GM13977 (cell line): Measurements from ENCODE around the gene PHF23.

Source experiments
- DNase-seq: peaks from one replicate; pipeline ENCODE4 v3.0.0; 2012; ENCODE audit warnings: low spot score
- CTCF ChIP-seq: IDR thresholded peaks from 2 replicates; pipeline ENCODE4 v1.5.1; 2012; ENCODE audit warnings: mild to moderate bottlenecking, control low read depth; ENCODE audit not compliant: insufficient read depth; ENCODE audit errors: extremely low read depth, missing control alignments
- in situ Hi-C: fragments of 300-500 bp; cut with MboI; formaldehyde crosslinking; loops from one replicate; pipeline ENCODE4 v1.12.0; 2022; ENCODE audit warnings: low sequenced_read_pairs, low pct_unique_long_range_greater_than_20kb, mixed read lengths, inconsistent platforms; ENCODE audit not compliant: unreplicated experiment

The PHF23 gene

GRCh38 chr17:7242717-7243452 lies 3.6 kb upstream of the PHF23 start:
- TF ChIP-seq CTCF: peak; percentile 19
- peak; percentile 91 for DNase-seq
- in situ Hi-C loops: no loop called here

- in situ Hi-C loops: no loop called here
- no peak for TF ChIP-seq CTCF
- peak; percentile 88 for DNase-seq
Observed at GRCh38 chr17:7241783-7242716, 2.8 kb upstream of the PHF23 start, which contains the start of gene GABARAP. Gene GABARAP, minus strand, starts transcription at chr17:7242449. Its CDS starts 119 bp downstream, at chr17:7242330.

- DNase-seq: no peak
- in situ Hi-C loops: no loop called here
- TF ChIP-seq CTCF: no peak
Observed at GRCh38 chr17:7241090-7241733, 2.0 kb upstream of the PHF23 start.

- no peak for DNase-seq
- no peak for TF ChIP-seq CTCF
- in situ Hi-C loops: no loop called here
Observed at GRCh38 chr17:7240375-7240774, 1.1 kb upstream of the PHF23 start.

DNA sequence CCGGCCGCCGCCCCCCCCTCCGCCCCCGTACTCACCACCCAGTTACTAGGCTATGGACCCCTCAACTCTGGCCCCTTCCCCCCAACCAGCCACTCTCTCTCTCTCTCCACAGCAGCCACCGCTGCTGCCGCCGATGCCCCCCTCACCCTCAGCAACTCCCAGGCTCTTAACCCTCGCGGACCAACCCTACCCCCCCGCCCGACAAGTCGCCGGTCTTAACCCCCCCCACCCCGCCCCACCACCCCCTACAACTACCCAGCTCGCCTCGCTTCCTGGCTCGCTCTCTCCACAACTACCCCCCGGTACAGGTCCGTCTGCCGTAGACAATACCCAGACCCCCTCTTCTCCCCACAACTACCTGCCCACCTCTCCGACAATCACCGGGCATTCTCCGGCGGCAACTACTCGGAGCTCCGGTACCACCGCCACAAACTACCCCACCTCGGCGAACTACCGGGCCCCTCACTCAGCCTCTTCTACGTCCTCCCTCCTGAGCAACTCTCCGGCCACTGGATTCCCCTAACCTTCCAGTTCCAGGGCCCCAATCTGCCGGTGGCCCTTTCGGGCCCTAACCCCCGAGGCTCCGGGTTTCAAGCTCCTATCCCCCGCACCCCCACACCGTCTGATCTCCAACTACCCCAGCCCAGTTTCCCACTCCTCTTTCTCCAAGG lies 702 bp downstream of the PHF23 start:
- DNase-seq: no peak
- no peak for TF ChIP-seq CTCF
- in situ Hi-C loops: no loop called here
